GM10266 (cell line): Measurements from ENCODE around the gene HS3ST2.
A peak's percentile ranks its signal among the peaks of the same experiment; 100 is the strongest.
"Not testable (repeated sequence)": the region's sequence is repeated elsewhere in the genome, so short reads cannot be mapped to it uniquely, and the experiment has no call there.

Source experiments
- DNase-seq: peaks from one replicate; pipeline ENCODE4 v3.0.0; 2012; ENCODE audit errors: extremely low spot score
- TF ChIP-seq, protein P1 (sequence below): IDR thresholded peaks from 2 replicates; pipeline ENCODE4 v1.5.1; 2012; ENCODE audit warnings: mild to moderate bottlenecking, low read depth; ENCODE audit not compliant: control insufficient read depth, insufficient read depth; ENCODE audit errors: missing control alignments

HS3ST2 gene

DNA sequence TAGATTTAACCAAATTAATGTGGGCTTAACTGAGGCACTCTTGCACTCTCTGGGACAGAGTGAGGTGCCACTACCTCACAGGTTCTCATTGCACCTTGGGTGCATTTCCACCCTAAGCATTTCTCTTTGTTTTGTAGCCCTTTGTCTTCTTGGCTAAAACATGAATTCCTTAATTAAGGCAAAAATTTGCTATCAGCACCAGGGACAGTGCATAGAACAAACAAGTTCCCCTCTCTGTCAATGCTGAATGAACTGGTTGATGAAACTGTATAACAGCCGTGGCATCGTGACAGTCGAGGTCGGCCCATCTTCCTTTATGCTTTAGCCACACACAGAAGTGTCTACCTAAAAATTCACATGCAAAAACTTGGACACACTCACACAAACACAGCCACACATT is 74.8 kb downstream of the HS3ST2 start:
- no peak for DNase-seq
- TF ChIP-seq, protein P1, sequence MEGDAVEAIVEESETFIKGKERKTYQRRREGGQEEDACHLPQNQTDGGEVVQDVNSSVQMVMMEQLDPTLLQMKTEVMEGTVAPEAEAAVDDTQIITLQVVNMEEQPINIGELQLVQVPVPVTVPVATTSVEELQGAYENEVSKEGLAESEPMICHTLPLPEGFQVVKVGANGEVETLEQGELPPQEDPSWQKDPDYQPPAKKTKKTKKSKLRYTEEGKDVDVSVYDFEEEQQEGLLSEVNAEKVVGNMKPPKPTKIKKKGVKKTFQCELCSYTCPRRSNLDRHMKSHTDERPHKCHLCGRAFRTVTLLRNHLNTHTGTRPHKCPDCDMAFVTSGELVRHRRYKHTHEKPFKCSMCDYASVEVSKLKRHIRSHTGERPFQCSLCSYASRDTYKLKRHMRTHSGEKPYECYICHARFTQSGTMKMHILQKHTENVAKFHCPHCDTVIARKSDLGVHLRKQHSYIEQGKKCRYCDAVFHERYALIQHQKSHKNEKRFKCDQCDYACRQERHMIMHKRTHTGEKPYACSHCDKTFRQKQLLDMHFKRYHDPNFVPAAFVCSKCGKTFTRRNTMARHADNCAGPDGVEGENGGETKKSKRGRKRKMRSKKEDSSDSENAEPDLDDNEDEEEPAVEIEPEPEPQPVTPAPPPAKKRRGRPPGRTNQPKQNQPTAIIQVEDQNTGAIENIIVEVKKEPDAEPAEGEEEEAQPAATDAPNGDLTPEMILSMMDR, result no peak

DNA sequence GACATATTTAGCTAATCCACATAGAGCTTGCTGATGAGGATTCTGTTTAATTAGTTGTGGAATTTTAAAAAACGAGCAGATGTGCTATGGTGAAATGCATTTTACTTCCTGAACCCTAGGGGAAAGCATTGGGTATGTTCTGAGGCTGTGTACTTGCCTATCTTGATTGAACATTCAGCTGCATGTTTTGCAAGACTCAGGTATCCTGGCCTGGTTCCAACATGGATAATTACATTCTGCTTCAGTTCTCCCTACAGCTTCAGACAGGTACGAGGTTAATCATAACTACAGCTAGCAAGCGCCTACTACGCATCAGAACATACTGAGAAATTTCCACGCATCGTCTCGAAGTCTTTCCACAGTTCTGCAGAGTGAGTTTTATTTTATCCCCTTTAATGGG is 77.0 kb downstream of the HS3ST2 start:
- no peak for DNase-seq
- TF ChIP-seq, protein P1, result no peak

DNA sequence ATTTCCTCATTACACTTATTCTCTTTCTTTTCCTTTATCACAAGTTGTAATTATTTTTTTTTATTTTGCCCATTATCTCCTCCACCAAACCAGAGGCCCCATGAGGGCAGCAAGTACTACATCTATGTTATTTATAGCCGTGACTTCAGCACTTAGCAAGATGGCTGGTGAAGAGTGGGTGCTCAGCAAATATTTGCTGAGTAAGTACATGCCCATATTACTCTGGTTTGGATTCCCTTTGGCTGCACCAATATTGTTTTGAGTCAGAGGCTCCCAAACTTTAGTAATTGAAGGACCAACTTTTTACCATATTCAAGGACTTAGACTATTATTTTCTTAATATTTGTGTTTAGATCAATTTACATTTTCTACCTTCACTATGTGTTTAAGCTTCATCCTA is 83.2 kb downstream of the HS3ST2 start:
- no peak for DNase-seq
- TF ChIP-seq, protein P1, result no peak

DNA sequence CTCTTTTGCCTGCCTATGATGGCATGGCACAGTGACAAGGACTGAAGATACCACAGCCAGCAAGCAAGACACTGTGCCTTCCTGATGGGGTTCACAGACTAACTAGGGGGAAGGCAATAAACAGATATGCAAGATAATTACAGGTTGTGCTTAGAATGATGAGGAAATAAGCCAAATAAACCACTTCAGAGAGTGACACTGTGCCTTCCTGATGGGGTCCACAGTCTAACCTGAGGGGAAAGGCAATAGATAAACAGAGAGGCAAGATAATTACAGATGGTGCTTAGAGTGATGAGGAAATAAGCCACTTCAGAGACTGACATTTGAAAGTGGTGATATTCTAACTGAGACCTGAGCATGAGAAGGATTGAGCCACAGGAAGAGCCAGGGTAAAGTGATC is 84.2 kb downstream of the HS3ST2 start:
- TF ChIP-seq, protein P1, result no peak
- DNase-seq, result no peak

DNA sequence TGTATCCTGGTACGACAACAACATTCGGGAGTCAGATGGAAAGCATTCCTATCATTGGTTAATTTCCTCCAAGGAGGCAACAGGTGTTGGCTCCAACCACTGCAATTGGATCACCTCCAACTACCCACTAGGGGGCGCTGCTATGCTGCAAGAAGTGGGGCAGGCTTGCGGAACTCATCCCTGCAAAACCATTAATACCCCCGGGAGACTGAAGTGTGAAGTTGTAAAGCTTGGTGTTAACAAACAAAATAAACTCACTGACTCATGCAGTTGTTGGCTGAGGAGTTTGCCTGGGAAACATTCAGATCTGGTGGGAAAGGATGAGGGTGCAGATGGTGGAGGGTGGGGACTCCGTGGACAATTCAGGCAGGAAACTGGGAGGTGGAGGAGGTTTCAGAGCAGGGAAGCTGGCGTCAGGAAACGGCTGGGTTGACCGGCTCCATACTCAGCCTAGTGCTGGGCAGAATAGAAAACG is 84.9 kb downstream of the HS3ST2 start:
- TF ChIP-seq, protein P1, result peak; percentile 47
- DNase-seq, result no peak

DNA sequence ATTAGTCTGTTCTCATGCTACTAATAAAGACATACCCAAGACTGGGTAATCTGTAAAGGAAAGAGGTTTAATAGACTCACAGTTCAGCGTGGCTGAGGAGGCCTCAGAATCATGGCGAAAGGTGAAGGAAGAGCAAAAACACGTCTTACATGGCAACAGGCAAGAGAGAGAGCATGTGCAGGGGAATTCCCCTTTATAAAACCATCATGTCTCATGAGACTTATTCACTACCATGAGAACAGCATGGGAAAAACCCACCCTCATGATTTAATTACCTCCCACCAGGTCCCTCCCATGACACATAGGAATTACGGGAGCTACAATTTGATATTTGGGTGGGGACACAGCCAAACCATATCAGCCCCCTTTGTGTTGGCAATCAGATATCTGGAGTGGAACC is 85.6 kb downstream of the HS3ST2 start:
- not testable (repeated sequence) for DNase-seq

DNA sequence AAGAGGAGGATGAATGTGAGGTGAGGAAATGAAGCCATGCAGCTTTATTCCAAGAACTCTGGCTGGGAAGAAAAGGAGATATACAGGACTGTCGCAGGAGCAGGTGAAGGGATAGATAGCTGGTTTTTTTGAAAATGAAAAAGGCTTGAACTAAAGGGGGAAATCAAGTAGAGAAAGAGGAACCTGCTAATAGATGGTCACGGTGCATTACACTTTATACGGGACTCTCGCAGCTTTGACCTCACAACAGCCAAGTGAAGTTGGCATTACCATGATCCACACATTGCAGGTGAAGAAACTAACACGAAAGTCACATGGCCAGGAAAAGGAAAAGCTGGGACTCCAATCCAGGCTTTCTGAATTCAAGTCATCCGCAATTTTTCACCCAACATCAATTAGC is 86.9 kb downstream of the HS3ST2 start:
- TF ChIP-seq, protein P1, result no peak
- no peak for DNase-seq

DNA sequence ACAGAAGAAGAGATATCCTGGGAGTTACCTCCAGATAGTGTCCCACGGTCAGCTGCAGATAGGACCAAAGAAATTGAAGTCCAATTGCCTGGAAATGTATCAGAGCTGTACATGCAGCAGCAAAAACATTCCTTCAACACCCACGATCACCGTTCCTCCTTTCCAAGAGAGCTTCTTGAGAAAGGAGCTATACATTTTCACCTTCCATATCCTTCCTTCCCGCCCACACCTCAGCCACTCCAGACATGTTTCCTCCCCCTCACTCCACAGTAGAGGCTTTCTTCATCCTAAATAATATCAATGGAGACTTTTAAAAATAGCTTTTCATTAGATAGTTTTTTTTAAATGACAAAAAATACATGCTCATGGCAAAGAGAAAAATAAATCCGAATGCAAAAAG is 87.6 kb downstream of the HS3ST2 start:
- TF ChIP-seq, protein P1, result no peak
- DNase-seq, result no peak
